HCT116 (cell line): Measurements from ENCODE around the gene GATAD2A.

Experiments
- ATF3 ChIP-seq: IDR thresholded peaks from 2 replicates; pipeline ENCODE4 v1.6.1; 2012
- CEBPB ChIP-seq: IDR thresholded peaks from 2 replicates; pipeline ENCODE4 v1.6.1; 2012; ENCODE audit warnings: low read depth
- CTCF ChIP-seq, 3 experiments: fragments of 200-600 bp in 1 of 3; sonication (generic) in 1 of 3; IDR thresholded peaks in 2 of 3; conservative IDR thresholded peaks in 1 of 3; 2 replicates each; pipeline ENCODE4 v1.5.1; 2012 to 2017; ENCODE audit warnings: low read depth in 2 of 3, low read length in 2 of 3, antibody characterized with exemption in 1 of 3, borderline replicate concordance in 1 of 3, control low read depth in 1 of 3, mild to moderate bottlenecking in 1 of 3, mixed read lengths in 1 of 3, mixed run types in 1 of 3, moderate library complexity in 1 of 3; ENCODE audit not compliant: insufficient read depth in 1 of 3
- EZH2 ChIP-seq: fragments of 200-600 bp; sonication (generic); IDR thresholded peaks from 2 replicates; pipeline ENCODE4 v1.6.1; 2017; ENCODE audit warnings: antibody characterized with exemption, mixed run types
- EZH2phosphoT487 ChIP-seq: fragments of 200-600 bp; IDR thresholded peaks from 2 replicates; pipeline ENCODE4 v1.6.1; 2018; ENCODE audit warnings: antibody characterized with exemption, borderline replicate concordance
- JUND ChIP-seq: IDR thresholded peaks from 2 replicates; pipeline ENCODE4 v1.6.1; 2012
- MAX ChIP-seq: IDR thresholded peaks from 2 replicates; pipeline ENCODE4 v1.6.1; 2012
- POLR2A ChIP-seq: IDR thresholded peaks from 2 replicates; pipeline ENCODE4 v1.7.0; 2011; ENCODE audit warnings: borderline replicate concordance; ENCODE audit not compliant: insufficient read depth, insufficient read length; ENCODE audit errors: extremely low read depth
- POLR2AphosphoS5 ChIP-seq: IDR thresholded peaks from 2 replicates; pipeline ENCODE4 v1.6.1; 2011; ENCODE audit warnings: mild to moderate bottlenecking, low read depth, low read length, moderate library complexity
- RAD21 ChIP-seq: IDR thresholded peaks from 2 replicates; pipeline ENCODE4 v1.6.1; 2012; ENCODE audit warnings: low read depth, mild to moderate bottlenecking
- REST ChIP-seq: IDR thresholded peaks from 2 replicates; pipeline ENCODE4 v1.6.1; 2012; ENCODE audit warnings: low read depth
- YY1 ChIP-seq: IDR thresholded peaks from 2 replicates; pipeline ENCODE4 v1.6.1; 2011; ENCODE audit warnings: low read length, low read depth, moderate library complexity, mild to moderate bottlenecking; ENCODE audit not compliant: insufficient replicate concordance; ENCODE audit errors: extremely low read depth

GRCh38 chr19:19433666-19434213, 28.3 kb downstream of the GATAD2A start:
- no peak for TF ChIP-seq MAX
- TF ChIP-seq CTCF (IDR thresholded peaks at IDR 0.05 in 2 of 3, conservative IDR thresholded peaks at IDR 0.05 in 1 of 3; ENCODE audit: borderline replicate concordance in 1 of 3, insufficient read depth in 1 of 3, low read depth in 2 of 3, low read length in 2 of 3), result no peak
- no peak for TF ChIP-seq POLR2A
- TF ChIP-seq EZH2phosphoT487, result no peak
- no peak for TF ChIP-seq RAD21
- TF ChIP-seq POLR2AphosphoS5, result no peak
- TF ChIP-seq REST, result no peak
- TF ChIP-seq CEBPB, result no peak
- TF ChIP-seq ATF3, result no peak
- no peak for TF ChIP-seq EZH2
- TF ChIP-seq YY1, result no peak
- TF ChIP-seq JUND, result no peak
